Embryonic facial prominence (tissue), 1 donor: Measurements from ENCODE around the gene USH2A.

Source experiments
- DNase-seq: peaks from one replicate; pipeline ENCODE4 v3.0.0-alpha.2; 2016; ENCODE audit errors: extremely low spot score

Gene USH2A

GRCh38 chr1:215958841-215959240 lies 464.4 kb downstream of the USH2A start:
- DNase-seq, result no peak

- DNase-seq, result no peak
Observed at GRCh38 chr1:215957663-215958062, 465.6 kb downstream of the USH2A start.

- DNase-seq, result no peak
Observed at GRCh38 chr1:215932558-215932957, 490.7 kb downstream of the USH2A start.

- DNase-seq, result no peak
Observed at GRCh38 chr1:215926670-215927069, 496.6 kb downstream of the USH2A start.

- no peak for DNase-seq
Observed at GRCh38 chr1:215923129-215923824, 500.0 kb downstream of the USH2A start.

- no peak for DNase-seq
Observed at GRCh38 chr1:215911406-215911968, 511.8 kb downstream of the USH2A start.

GRCh38 chr1:215905493-215906115 lies 517.6 kb downstream of the USH2A start:
- no peak for DNase-seq

GRCh38 chr1:215900684-215901083 lies 522.6 kb downstream of the USH2A start:
- DNase-seq, result no peak

GRCh38 chr1:215899901-215900300 lies 523.3 kb downstream of the USH2A start:
- no peak for DNase-seq

- DNase-seq, result no peak
Observed at GRCh38 chr1:215895893-215896292, 527.4 kb downstream of the USH2A start.

- no peak for DNase-seq
Observed at GRCh38 chr1:215895276-215895675, 528.0 kb downstream of the USH2A start.

GRCh38 chr1:215894617-215895016 lies 528.6 kb downstream of the USH2A start:
- DNase-seq, result no peak

GRCh38 chr1:215891266-215892057 lies 531.8 kb downstream of the USH2A start:
- no peak for DNase-seq

GRCh38 chr1:215890438-215890837 lies 532.8 kb downstream of the USH2A start:
- DNase-seq, result no peak

GRCh38 chr1:215889871-215890270 lies 533.4 kb downstream of the USH2A start:
- no peak for DNase-seq

GRCh38 chr1:215888159-215888558 lies 535.1 kb downstream of the USH2A start:
- DNase-seq, result no peak

- no peak for DNase-seq
Observed at GRCh38 chr1:215887627-215888026, 535.6 kb downstream of the USH2A start.

- DNase-seq, result no peak
Observed at GRCh38 chr1:215883004-215883403, 540.2 kb downstream of the USH2A start.

GRCh38 chr1:215878843-215879242 lies 544.4 kb downstream of the USH2A start:
- DNase-seq, result no peak

- no peak for DNase-seq
Observed at GRCh38 chr1:215878128-215878527, 545.1 kb downstream of the USH2A start.

GRCh38 chr1:215877452-215877951 lies 545.7 kb downstream of the USH2A start:
- no peak for DNase-seq

- DNase-seq, result no peak
Observed at GRCh38 chr1:215875712-215876111, 547.5 kb downstream of the USH2A start.
